ENCODE results near the gene IFRD1. TPM values are rescaled to one million over a fixed set of nuclear protein-coding genes. Genes with fewer than 3 reads are reported as not detected.

The IFRD1 gene
- total RNA-seq, 1 donor from 2014 or later: 18.0 TPM

DNA sequence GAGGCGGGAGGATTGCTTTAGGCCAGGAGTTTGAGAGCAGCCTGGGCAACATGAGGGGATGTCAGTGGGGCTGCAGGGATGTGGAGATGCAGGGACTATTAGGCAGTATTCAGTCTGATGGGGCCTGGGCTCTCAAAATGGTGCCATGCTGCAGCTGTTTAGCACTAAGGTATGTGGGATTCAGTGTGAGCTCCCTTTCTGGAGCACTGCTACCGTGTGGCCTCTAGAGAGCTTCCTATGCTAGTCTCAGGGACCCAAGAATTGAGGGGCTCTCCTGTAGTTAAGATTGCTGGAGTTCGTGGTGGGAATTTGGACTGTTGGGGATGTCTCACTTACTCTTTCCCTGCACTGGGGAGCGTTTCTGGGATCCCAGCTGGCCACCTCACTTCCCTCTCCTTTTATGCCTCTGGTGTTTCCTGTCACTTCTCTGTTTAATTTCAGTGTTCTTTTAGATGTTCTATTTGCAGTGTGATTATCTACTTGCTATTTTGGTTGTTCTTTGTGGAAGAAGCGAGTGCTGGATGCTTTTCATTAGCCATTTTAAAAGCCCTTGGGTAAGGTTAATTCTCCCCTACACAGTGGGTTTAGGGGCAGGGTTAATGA lies 53.9 kb downstream of the IFRD1 start:
- DNase-seq (ENCODE audit: low read depth): no peak
- TF ChIP-seq, protein P1, sequence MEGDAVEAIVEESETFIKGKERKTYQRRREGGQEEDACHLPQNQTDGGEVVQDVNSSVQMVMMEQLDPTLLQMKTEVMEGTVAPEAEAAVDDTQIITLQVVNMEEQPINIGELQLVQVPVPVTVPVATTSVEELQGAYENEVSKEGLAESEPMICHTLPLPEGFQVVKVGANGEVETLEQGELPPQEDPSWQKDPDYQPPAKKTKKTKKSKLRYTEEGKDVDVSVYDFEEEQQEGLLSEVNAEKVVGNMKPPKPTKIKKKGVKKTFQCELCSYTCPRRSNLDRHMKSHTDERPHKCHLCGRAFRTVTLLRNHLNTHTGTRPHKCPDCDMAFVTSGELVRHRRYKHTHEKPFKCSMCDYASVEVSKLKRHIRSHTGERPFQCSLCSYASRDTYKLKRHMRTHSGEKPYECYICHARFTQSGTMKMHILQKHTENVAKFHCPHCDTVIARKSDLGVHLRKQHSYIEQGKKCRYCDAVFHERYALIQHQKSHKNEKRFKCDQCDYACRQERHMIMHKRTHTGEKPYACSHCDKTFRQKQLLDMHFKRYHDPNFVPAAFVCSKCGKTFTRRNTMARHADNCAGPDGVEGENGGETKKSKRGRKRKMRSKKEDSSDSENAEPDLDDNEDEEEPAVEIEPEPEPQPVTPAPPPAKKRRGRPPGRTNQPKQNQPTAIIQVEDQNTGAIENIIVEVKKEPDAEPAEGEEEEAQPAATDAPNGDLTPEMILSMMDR (conservative IDR thresholded peaks at IDR 0.05; ENCODE audit: low read depth, low read length): no peak
- H3K4me3 ChIP-seq (ENCODE audit: low read depth, low read length): no peak overlapping the region

DNA sequence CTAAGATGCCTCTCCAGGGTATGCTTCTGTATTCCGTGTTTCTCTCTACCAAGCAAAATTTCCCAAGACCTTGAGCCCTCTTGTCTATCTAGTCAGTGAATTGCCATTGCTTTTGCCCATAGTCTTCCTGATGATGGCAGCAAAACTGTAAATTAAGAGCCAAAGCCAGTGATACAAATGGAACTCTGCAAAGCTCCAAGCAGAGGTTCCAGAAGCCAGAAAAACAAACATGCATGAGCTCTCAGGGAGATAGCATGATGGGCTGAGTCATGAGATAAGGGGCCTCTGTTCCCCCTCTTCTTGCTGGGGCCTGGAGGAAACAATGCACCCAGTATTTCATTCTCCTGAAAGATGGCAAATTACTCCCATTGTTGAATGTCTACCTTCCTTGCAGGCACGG lies 55.2 kb downstream of the IFRD1 start:
- TF ChIP-seq, protein P1 (conservative IDR thresholded peaks at IDR 0.05; ENCODE audit: low read depth, low read length): no peak
- no peak for DNase-seq (ENCODE audit: low read depth)

DNA sequence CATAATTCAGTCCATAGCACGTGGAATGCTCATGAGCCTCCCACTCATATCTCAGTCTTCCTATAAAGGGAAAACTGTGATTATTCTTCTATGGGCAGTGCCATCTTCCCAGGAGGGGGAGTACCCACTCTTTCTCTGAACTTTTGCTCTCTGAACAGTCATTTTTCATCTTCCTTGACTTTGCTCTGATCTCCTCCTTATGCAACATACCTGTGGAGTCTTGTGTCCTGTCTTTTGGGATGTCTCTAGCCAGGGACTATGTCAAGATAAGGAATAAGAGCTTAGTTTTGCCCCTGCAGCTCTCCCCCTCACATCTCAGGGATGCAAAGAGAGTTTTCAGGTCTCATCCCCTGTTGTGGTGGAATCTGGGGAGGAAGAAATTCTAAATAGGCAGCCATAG lies 58.1 kb downstream of the IFRD1 start:
- TF ChIP-seq, protein P1 (conservative IDR thresholded peaks at IDR 0.05; ENCODE audit: low read depth, low read length): no peak
- DNase-seq (ENCODE audit: low read depth): no peak
- H3K4me3 ChIP-seq (ENCODE audit: low read depth, low read length): no peak overlapping the region

More for the DNA sequence above, 55.2 kb downstream of the IFRD1 start:
- no peak overlapping the region for H3K4me3 ChIP-seq (ENCODE audit: low read depth, low read length)

DNA sequence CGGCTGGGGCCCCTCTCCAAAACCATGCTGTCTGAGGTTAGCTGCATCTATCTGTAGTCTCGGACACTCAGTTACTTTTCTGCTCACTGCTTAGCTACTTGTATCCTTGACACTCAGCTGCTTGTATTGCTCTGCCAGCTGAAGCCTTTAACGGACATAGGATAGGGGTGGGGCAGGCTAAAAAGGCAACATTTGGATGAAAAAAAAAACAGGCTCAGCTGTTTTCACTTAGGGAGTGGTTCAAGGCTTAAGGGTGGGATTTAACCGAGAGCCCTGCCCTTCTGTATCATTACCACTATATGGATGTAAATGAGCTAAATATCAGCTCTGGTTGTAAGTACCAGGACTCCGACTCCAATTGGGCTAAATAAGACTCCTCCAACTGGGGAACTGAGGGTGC lies 59.1 kb downstream of the IFRD1 start:
- TF ChIP-seq, protein P1 (conservative IDR thresholded peaks at IDR 0.05; ENCODE audit: low read depth, low read length): no peak
- no peak overlapping the region for H3K4me3 ChIP-seq (ENCODE audit: low read depth, low read length)
- DNase-seq (ENCODE audit: low read depth): no peak

DNA sequence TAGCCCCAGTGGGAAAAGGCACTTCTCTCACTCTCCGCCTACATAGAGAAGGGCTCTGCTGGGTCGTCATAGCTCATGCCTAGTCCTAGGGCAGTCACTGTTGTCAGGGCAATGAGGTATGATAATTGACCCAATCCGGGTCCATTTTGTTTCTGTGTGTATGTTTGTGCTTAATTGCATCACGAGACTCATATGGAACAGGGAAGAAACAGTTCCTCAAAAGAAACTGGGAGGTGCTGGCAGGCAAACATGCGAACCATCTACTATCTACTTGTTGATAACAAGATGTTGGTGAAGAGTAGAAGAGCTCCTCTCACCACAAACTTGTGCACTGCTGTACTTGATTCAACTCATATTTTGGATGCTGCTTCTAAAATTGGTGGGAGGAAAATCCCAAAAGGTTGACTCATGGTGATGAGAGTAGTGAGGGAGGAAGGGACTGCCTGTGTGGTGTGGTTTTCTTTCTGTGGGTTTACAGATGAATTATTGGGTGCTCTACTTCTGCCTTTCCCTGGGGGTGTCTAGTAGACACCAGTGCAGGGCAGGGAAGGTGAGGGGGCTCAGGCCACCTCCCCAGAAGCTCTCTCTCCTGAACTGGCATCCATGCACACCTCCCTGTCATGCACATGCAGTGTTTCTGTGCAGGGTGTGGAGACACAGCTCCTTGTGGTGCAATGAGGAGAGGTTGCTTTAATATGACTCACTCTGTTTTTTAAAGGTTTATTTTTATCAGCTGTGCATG lies 59.9 kb downstream of the IFRD1 start:
- DNase-seq (ENCODE audit: low read depth): no peak
- TF ChIP-seq, protein P1 (conservative IDR thresholded peaks at IDR 0.05; ENCODE audit: low read depth, low read length): no peak
- no peak overlapping the region for H3K4me3 ChIP-seq (ENCODE audit: low read depth, low read length)

DNA sequence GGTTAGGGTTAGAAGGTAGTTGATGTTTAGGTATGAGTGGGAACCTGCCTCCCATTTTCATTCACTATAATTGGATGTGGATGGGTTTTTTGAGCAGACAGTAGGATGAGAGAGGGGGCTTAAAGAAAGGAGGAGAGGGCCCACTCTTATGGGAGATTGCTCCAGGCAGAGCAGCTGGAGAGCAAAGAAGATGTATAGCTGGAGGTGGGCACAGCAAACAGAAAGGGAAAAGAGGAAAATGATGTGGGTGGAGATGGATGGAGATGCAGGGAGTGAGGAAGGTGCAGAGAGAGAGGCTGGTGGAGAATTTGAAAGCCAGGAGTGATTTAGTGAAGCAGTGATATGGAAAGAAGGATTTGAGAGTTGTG lies 60.5 kb downstream of the IFRD1 start:
- DNase-seq (ENCODE audit: low read depth): no peak
- H3K4me3 ChIP-seq (ENCODE audit: low read depth, low read length): no peak overlapping the region
- TF ChIP-seq, protein P1 (conservative IDR thresholded peaks at IDR 0.05; ENCODE audit: low read depth, low read length): no peak
